CD14-positive monocyte (primary cell): Measurements from ENCODE around the gene SLC7A10. TPM values are rescaled to one million over a fixed set of nuclear protein-coding genes. Genes with fewer than 3 reads are reported as not detected.

ENCODE experiments used
- DNase-seq, 3 donors: peaks; one replicate each; pipeline ENCODE4 v3.0.0-alpha.2; 2011 to 2022
- H2AFZ ChIP-seq: 2 replicates; pipeline ENCODE4 v1.6.0; 2012; ENCODE audit warnings: mild to moderate bottlenecking, low read depth, low read length, inconsistent platforms; ENCODE audit not compliant: insufficient read depth, poor library complexity, severe bottlenecking
- H3K27ac ChIP-seq, 2 donors: 1 replicate in 1 of 2; 2 replicates in 1 of 2; pipeline ENCODE4 v1.5.1; 2012 to 2013; ENCODE audit warnings: low read length in 2 of 2, control low read depth in 1 of 2, inconsistent platforms in 1 of 2, low read depth in 1 of 2, mild to moderate bottlenecking in 1 of 2
- H3K27me3 ChIP-seq, 2 donors: one replicate each; pipeline versions ENCODE4 v1.6.0 to v1.6.1; 2011 to 2013; ENCODE audit warnings: low read length in 2 of 2; ENCODE audit not compliant: control insufficient read depth in 2 of 2, insufficient read depth in 2 of 2
- H3K36me3 ChIP-seq, 2 donors: replicated peaks in 1 of 2; 1 replicate in 1 of 2; 2 replicates in 1 of 2; pipeline versions ENCODE4 v1.5.1 to v1.6.1; 2012 to 2013; ENCODE audit warnings: low read length in 2 of 2, control low read depth in 1 of 2, inconsistent platforms in 1 of 2, mild to moderate bottlenecking in 1 of 2; ENCODE audit not compliant: insufficient read depth in 2 of 2, control insufficient read depth in 1 of 2
- H3K4me1 ChIP-seq, 2 donors: 1 replicate in 1 of 2; 2 replicates in 1 of 2; pipeline versions ENCODE4 v1.5.1 to v1.6.1; 2012 to 2013; ENCODE audit warnings: low read length in 2 of 2, control low read depth in 1 of 2, inconsistent platforms in 1 of 2, mild to moderate bottlenecking in 1 of 2, moderate library complexity in 1 of 2; ENCODE audit not compliant: insufficient read depth in 2 of 2, control insufficient read depth in 1 of 2
- H3K4me2 ChIP-seq: replicated peaks from 2 replicates; pipeline ENCODE3; 2012; ENCODE audit warnings: low read length, moderate library complexity, mild to moderate bottlenecking; ENCODE audit not compliant: poor library complexity, severe bottlenecking; ENCODE audit errors: extremely low read depth
- H3K4me3 ChIP-seq, 3 experiments: fragments of 200-600 bp in 1 of 3; sonication (generic) in 1 of 3; replicated peaks in 1 of 3; 1 replicate in 2 of 3; 2 replicates in 1 of 3; pipeline ENCODE4 v1.5.1; 2011 to 2013; ENCODE audit warnings: low read length in 3 of 3, mild to moderate bottlenecking in 3 of 3, control low read depth in 2 of 3, low read depth in 2 of 3, inconsistent platforms in 1 of 3, moderate library complexity in 1 of 3
- H3K79me2 ChIP-seq: 2 replicates; pipeline ENCODE4 v1.6.0; 2012; ENCODE audit warnings: mild to moderate bottlenecking, control low read depth, inconsistent platforms, low read length, moderate library complexity; ENCODE audit not compliant: insufficient read depth
- H3K9ac ChIP-seq: 2 replicates; pipeline ENCODE4 v1.6.0; 2017; ENCODE audit warnings: low read length, mild to moderate bottlenecking; ENCODE audit not compliant: insufficient read depth, poor library complexity, severe bottlenecking
- H3K9me3 ChIP-seq, 2 donors: replicated peaks in 1 of 2; 1 replicate in 1 of 2; 2 replicates in 1 of 2; pipeline versions ENCODE4 v1.5.1 to v1.6.1; 2012 to 2013; ENCODE audit warnings: low read length in 2 of 2, control low read depth in 1 of 2; ENCODE audit not compliant: control insufficient read depth in 1 of 2, insufficient read depth in 1 of 2
- H4K20me1 ChIP-seq: 2 replicates; pipeline ENCODE4 v1.6.0; 2012; ENCODE audit warnings: mild to moderate bottlenecking, low read length, control low read depth, moderate library complexity; ENCODE audit not compliant: insufficient read depth
- H3K27ac Mint-ChIP-seq, 7 donors: one replicate each; pipeline ENCODE4 v1.8.0; 2020; ENCODE audit warnings: mild to moderate bottlenecking in 7 of 7, mixed read lengths in 7 of 7, moderate library complexity in 6 of 7, inconsistent platforms in 2 of 7
- H3K27me3 Mint-ChIP-seq, 3 donors: one replicate each; pipeline ENCODE4 v1.8.0; 2021 to 2022; ENCODE audit warnings: low read depth in 3 of 3, mild to moderate bottlenecking in 3 of 3, mixed read lengths in 3 of 3, moderate library complexity in 3 of 3, inconsistent platforms in 1 of 3
- H3K36me3 Mint-ChIP-seq, 2 donors: one replicate each; pipeline ENCODE4 v1.8.0; 2020; ENCODE audit warnings: mixed read lengths in 2 of 2, inconsistent platforms in 1 of 2, mild to moderate bottlenecking in 1 of 2
- H3K4me1 Mint-ChIP-seq: one replicate; pipeline ENCODE4 v1.8.0; 2020; ENCODE audit warnings: mild to moderate bottlenecking, mixed read lengths
- H3K4me3 Mint-ChIP-seq, 2 donors: one replicate each; pipeline ENCODE4 v1.8.0; 2020; ENCODE audit warnings: mild to moderate bottlenecking in 2 of 2, mixed read lengths in 2 of 2, moderate library complexity in 1 of 2
- H3K9me3 Mint-ChIP-seq, 7 donors: one replicate each; pipeline ENCODE4 v1.8.0; 2020 to 2022; ENCODE audit warnings: mixed read lengths in 7 of 7, mild to moderate bottlenecking in 6 of 7, moderate library complexity in 6 of 7, inconsistent platforms in 2 of 7
- CTCF ChIP-seq: fragments of 200-600 bp; IDR thresholded peaks from one replicate; pipeline ENCODE4 v1.8.0; 2022; ENCODE audit warnings: antibody characterized with exemption, mild to moderate bottlenecking
- WGBS: methylation state at CpG from one replicate; pipeline ENCODE4 v1.1.5; 2013; ENCODE audit warnings: missing lambda C conversion rate; ENCODE audit not compliant: insufficient coverage; 5-methylcytosine and 5-hydroxymethylcytosine counted together
- intact Hi-C, 2 donors: fragments of 100-400 bp; cut with micrococcal nuclease; formaldehyde crosslinking; loops; one replicate each; pipeline versions ENCODE4 v1.15.0 to v1.15.1; 2023
- polyA plus RNA-seq, 3 donors: library from polyadenylated mRNA; depleted of rRNA in 1 of 3; unstranded in 2 of 3; stranded (reverse) in 1 of 3; fragments of 300-500 nt in 2 of 3; fragments of >200 nt in 1 of 3; fragmentation: Illumina TruSeq in 2 of 3; gene quantifications; 1 replicate in 2 of 3; 2 replicates in 1 of 3; pipeline ENCODE4 v1.2.3, GENCODE V29; 2012 to 2021

SLC7A10 gene
- polyA plus RNA-seq, 3 donors: 0.52 TPM; not detected in 2

DNA sequence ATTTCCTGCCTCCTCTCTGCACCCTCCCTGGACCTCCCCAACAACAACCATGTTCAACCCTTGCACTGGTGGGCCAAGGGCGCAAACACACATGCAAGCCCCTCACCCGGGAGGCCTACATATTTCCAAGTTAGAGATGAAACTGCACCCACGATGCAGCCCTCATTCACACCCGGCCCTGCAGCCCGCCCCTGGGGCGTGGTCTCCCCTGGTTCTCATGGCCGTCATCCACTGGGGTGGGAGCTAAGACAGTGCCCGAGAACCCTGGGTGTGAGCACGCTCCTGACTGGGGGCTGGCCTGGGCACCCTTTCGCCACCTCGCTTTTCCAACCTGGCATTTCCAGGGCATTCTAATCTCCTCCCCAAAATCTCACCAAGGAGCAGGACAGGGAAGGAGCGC is 7.0 kb upstream of the SLC7A10 start:
- Histone ChIP-seq H4K20me1 (no peaks in the 10 kb centered on the region), H3K9ac (no peak overlapping the region), H3K4me2 (no peak overlapping the region), H3K9me3 (peaks cover 7 to 18% of the 10 kb centered on the region in 2 donors), H3K4me1 (peaks cover 23 to 37% of the 10 kb centered on the region in 2 donors), H3K79me2 (no peaks in the 10 kb centered on the region), H2AFZ (peak overlapping the region; percentile 26), H3K36me3 (no peaks in the 10 kb centered on the region), H3K27me3 (peaks cover 3 to 12% of the 10 kb centered on the region in 2 donors), H3K27ac (no peak overlapping the region), H3K4me3 (no peak overlapping the region)
- Mint-ChIP-seq H3K27ac (no peak overlapping the region), H3K4me1 (peaks cover 6% of the 10 kb centered on the region), H3K27me3 (peaks cover 6 to 14% (median 12%) of the 10 kb centered on the region in 3 donors), H3K36me3 (peaks cover 3 to 8% of the 10 kb centered on the region in 2 donors), H3K4me3 (no peak overlapping the region), H3K9me3 (peaks cover 9 to 19% (median 16%) of the 10 kb centered on the region in 7 donors)
- 82% methylated on average over 12 of the region's 12 CpGs for WGBS
- intact Hi-C loops: no loop called here
- no peak for TF ChIP-seq CTCF
- no peak for DNase-seq

DNA sequence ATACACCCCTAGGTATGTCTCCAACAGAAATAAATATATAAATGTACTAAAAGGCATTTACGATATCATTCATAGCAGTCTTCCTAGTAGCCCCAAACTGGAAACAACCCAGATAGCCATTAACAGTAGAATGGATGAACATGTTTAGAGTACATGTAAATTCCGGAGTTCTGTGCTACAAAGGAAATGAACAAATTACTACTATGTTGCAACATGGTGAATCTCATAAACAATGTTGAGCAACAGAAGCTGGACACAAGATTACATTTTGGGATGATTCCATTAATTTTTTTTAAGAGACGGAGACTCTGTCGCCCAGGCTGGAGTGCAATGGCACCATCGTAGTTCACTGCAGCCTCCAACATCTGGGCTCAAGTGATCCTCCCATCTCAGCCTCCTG is 5.9 kb upstream of the SLC7A10 start:
- peaks cover 8 to 13% of the 10 kb centered on the region in 2 donors for H3K36me3 Mint-ChIP-seq
- no peak for TF ChIP-seq CTCF
- H3K4me1 Mint-ChIP-seq: peaks cover 12% of the 10 kb centered on the region
- Histone ChIP-seq H3K79me2 (no peaks in the 10 kb centered on the region), H2AFZ (no peak overlapping the region), H3K9ac (no peak overlapping the region), H3K27me3 (peaks cover 6 to 21% of the 10 kb centered on the region in 2 donors), H3K4me2 (peak overlapping the region; percentile 53), H3K4me3 (peak overlapping the region in 1 of 3 experiments; percentile 29), H3K27ac (peak overlapping the region in 1 of 2 donors; percentile 51), H3K9me3 (peaks cover 13 to 24% of the 10 kb centered on the region in 2 donors), H3K4me1 (peaks cover 28 to 46% of the 10 kb centered on the region in 2 donors), H4K20me1 (no peaks in the 10 kb centered on the region), H3K36me3 (no peaks in the 10 kb centered on the region)
- peak overlapping the region in 6 of 7 donors; percentile 45 to 83 (median 76) for H3K27ac Mint-ChIP-seq
- 24% methylated on average over 3 of the region's 5 CpGs for whole genome bisulfite sequencing
- H3K9me3 Mint-ChIP-seq: peaks cover 14 to 25% (median 23%) of the 10 kb centered on the region in 7 donors
- DNase-seq: peak; percentile 39 to 75 (median 71)
- H3K4me3 Mint-ChIP-seq: peak overlapping the region in 1 of 2 donors; percentile 60
- intact Hi-C loops: no loop called here
- peaks cover 15 to 25% (median 21%) of the 10 kb centered on the region in 3 donors for H3K27me3 Mint-ChIP-seq
